Astrocyte (in vitro differentiated cells and primary cell): ENCODE data around the gene FGD2. TPM values are rescaled to one million over a fixed set of nuclear protein-coding genes. Genes with fewer than 3 reads are reported as not detected.
A peak's percentile ranks its signal among the peaks of the same experiment; 100 is the strongest.

ENCODE experiments used
- DNase-seq: peaks from one replicate; pipeline ENCODE4 v3.0.0-alpha.2; 2010; ENCODE audit warnings: low read depth
- FAIRE-seq: peaks from 2 replicates; lab custom pipeline; 2011; peaks lifted over from hg19 to GRCh38; lab: Jason Lieb, UNC
- H2AFZ ChIP-seq: 2 replicates; pipeline ENCODE4 v1.6.0; 2012; ENCODE audit warnings: low read depth, low read length, inconsistent platforms
- H3K27ac ChIP-seq: 2 replicates; pipeline ENCODE4 v1.5.1; 2011; ENCODE audit warnings: low read depth, low read length, inconsistent platforms
- H3K27me3 ChIP-seq: 2 replicates; pipeline ENCODE4 v1.6.0; 2011; ENCODE audit warnings: low read length, inconsistent platforms; ENCODE audit not compliant: insufficient read depth
- H3K36me3 ChIP-seq: 2 replicates; pipeline ENCODE4 v1.5.1; 2011; ENCODE audit warnings: low read length, inconsistent platforms; ENCODE audit not compliant: insufficient read depth
- H3K4me1 ChIP-seq: 2 replicates; pipeline ENCODE4 v1.5.1; 2011; ENCODE audit warnings: low read length, inconsistent platforms; ENCODE audit not compliant: insufficient read depth
- H3K4me2 ChIP-seq: 2 replicates; pipeline ENCODE4 v1.6.0; 2012; ENCODE audit warnings: low read length, inconsistent platforms
- H3K4me3 ChIP-seq: 2 replicates; pipeline ENCODE4 v1.5.1; 2011; ENCODE audit warnings: low read depth, mild to moderate bottlenecking, low read length, inconsistent platforms; ENCODE audit not compliant: insufficient read depth
- H3K79me2 ChIP-seq: 2 replicates; pipeline ENCODE4 v1.6.0; 2012; ENCODE audit warnings: mild to moderate bottlenecking, low read length, inconsistent platforms; ENCODE audit not compliant: insufficient read depth
- H3K9ac ChIP-seq: 2 replicates; pipeline ENCODE4 v1.6.0; 2012; ENCODE audit warnings: mild to moderate bottlenecking, low read length, inconsistent platforms
- H3K9me3 ChIP-seq: 2 replicates; pipeline ENCODE4 v1.5.1; 2012; ENCODE audit warnings: low read depth, mild to moderate bottlenecking, low read length, inconsistent platforms; ENCODE audit not compliant: insufficient read depth
- H4K20me1 ChIP-seq: 2 replicates; pipeline ENCODE4 v1.6.0; 2012; ENCODE audit warnings: low read length, inconsistent platforms; ENCODE audit not compliant: insufficient read depth
- H3K27ac Mint-ChIP-seq: one replicate; pipeline ENCODE4 v1.8.0; 2021; ENCODE audit warnings: mild to moderate bottlenecking, mixed read lengths; ENCODE audit not compliant: unreplicated experiment
- H3K27me3 Mint-ChIP-seq: one replicate; pipeline ENCODE4 v1.8.0; 2021; ENCODE audit warnings: low read depth, mixed read lengths; ENCODE audit not compliant: unreplicated experiment
- H3K36me3 Mint-ChIP-seq: one replicate; pipeline ENCODE4 v1.8.0; 2021; ENCODE audit warnings: low read depth, mixed read lengths; ENCODE audit not compliant: unreplicated experiment
- H3K4me1 Mint-ChIP-seq: one replicate; pipeline ENCODE4 v1.8.0; 2021; ENCODE audit warnings: low read depth, mixed read lengths; ENCODE audit not compliant: unreplicated experiment
- H3K4me3 Mint-ChIP-seq: one replicate; pipeline ENCODE4 v1.8.0; 2021; ENCODE audit warnings: mild to moderate bottlenecking, moderate library complexity, mixed read lengths; ENCODE audit not compliant: unreplicated experiment
- H3K9me3 Mint-ChIP-seq: one replicate; pipeline ENCODE4 v1.8.0; 2021; ENCODE audit warnings: mild to moderate bottlenecking, mixed read lengths; ENCODE audit not compliant: unreplicated experiment
- CTCF ChIP-seq: IDR thresholded peaks from 2 replicates; pipeline ENCODE4 v1.5.1; 2011; ENCODE audit warnings: low read depth, mild to moderate bottlenecking, inconsistent platforms, low read length, moderate library complexity; ENCODE audit not compliant: insufficient read depth
- EZH2 ChIP-seq: IDR thresholded peaks from 2 replicates; pipeline ENCODE4 v1.6.1; 2012; ENCODE audit warnings: mild to moderate bottlenecking, low read length, inconsistent platforms; ENCODE audit not compliant: insufficient read depth
- total RNA-seq: library from RNA; stranded (reverse); gene quantifications from 2 replicates; pipeline ENCODE4 v1.2.1, GENCODE V29; 2021

The FGD2 gene
- total RNA-seq, 1 donor from 2014 or later: not detected

GRCh38 chr6:37038292-37039198 is 33.1 kb downstream of the FGD2 start:
- Mint-ChIP-seq H3K27ac (no peak overlapping the region), H3K27me3 (no peaks in the 10 kb centered on the region), H3K4me1 (no peaks in the 10 kb centered on the region), H3K9me3 (no peaks in the 10 kb centered on the region), H3K4me3 (no peak overlapping the region), H3K36me3 (no peaks in the 10 kb centered on the region)
- Histone ChIP-seq H3K27ac (no peak overlapping the region), H3K36me3 (no peaks in the 10 kb centered on the region), H3K4me1 (peaks cover 3% of the 10 kb centered on the region), H2AFZ (peak overlapping the region; percentile 16), H3K9ac (no peak overlapping the region), H3K79me2 (no peaks in the 10 kb centered on the region), H3K27me3 (no peaks in the 10 kb centered on the region), H4K20me1 (no peaks in the 10 kb centered on the region), H3K9me3 (no peaks in the 10 kb centered on the region), H3K4me2 (no peak overlapping the region), H3K4me3 (no peak overlapping the region)
- no peak for FAIRE-seq
- no peak for TF ChIP-seq EZH2
- TF ChIP-seq CTCF: no peak
- peak; percentile 18 for DNase-seq

GRCh38 chr6:37039958-37040357 is 34.5 kb downstream of the FGD2 start:
- H4K20me1 ChIP-seq: no peaks in the 10 kb centered on the region
- H3K4me1 Mint-ChIP-seq: no peaks in the 10 kb centered on the region
- no peak overlapping the region for H3K4me3 ChIP-seq
- peaks cover 3% of the 10 kb centered on the region for H3K4me1 ChIP-seq
- H3K27me3 Mint-ChIP-seq: no peaks in the 10 kb centered on the region
- no peak overlapping the region for H3K4me3 Mint-ChIP-seq
- no peak overlapping the region for H3K4me2 ChIP-seq
- no peak overlapping the region for H3K27ac ChIP-seq
- H3K9me3 Mint-ChIP-seq: no peaks in the 10 kb centered on the region
- no peak overlapping the region for H2AFZ ChIP-seq
- no peaks in the 10 kb centered on the region for H3K9me3 ChIP-seq
- H3K36me3 ChIP-seq: no peaks in the 10 kb centered on the region
- no peaks in the 10 kb centered on the region for H3K27me3 ChIP-seq
- no peak overlapping the region for H3K9ac ChIP-seq
- no peak overlapping the region for H3K27ac Mint-ChIP-seq
- DNase-seq (no peak), FAIRE-seq (no peak)
- TF ChIP-seq EZH2: no peak
- TF ChIP-seq CTCF: no peak
- H3K36me3 Mint-ChIP-seq: no peaks in the 10 kb centered on the region
- H3K79me2 ChIP-seq: no peaks in the 10 kb centered on the region

- H3K9me3 ChIP-seq: no peaks in the 10 kb centered on the region
- Mint-ChIP-seq H3K36me3 (no peaks in the 10 kb centered on the region), H3K27ac (no peak overlapping the region), H3K4me3 (no peak overlapping the region), H3K9me3 (no peaks in the 10 kb centered on the region), H3K27me3 (no peaks in the 10 kb centered on the region), H3K4me1 (no peaks in the 10 kb centered on the region)
- H3K27ac ChIP-seq: no peak overlapping the region
- no peak for DNase-seq
- no peak overlapping the region for H3K4me2 ChIP-seq
- no peaks in the 10 kb centered on the region for H3K27me3 ChIP-seq
- peaks cover 3% of the 10 kb centered on the region for H3K4me1 ChIP-seq
- H3K36me3 ChIP-seq: no peaks in the 10 kb centered on the region
- H3K9ac ChIP-seq: no peak overlapping the region
- H4K20me1 ChIP-seq: no peaks in the 10 kb centered on the region
- no peaks in the 10 kb centered on the region for H3K79me2 ChIP-seq
- FAIRE-seq: no peak
- no peak overlapping the region for H3K4me3 ChIP-seq
- H2AFZ ChIP-seq: no peak overlapping the region
- TF ChIP-seq CTCF (no peak), EZH2 (no peak)
These were observed 36.1 kb downstream of the FGD2 start for GRCh38 chr6:37041521-37041920.
